IMR-90 (cell line): ENCODE results near the gene PDE4B. TPM values are rescaled to one million over a fixed set of nuclear protein-coding genes. Genes with fewer than 3 reads are reported as not detected.

Source experiments
- ATAC-seq: fragments of 200-7000 bp; cut with Tn5 transposase; 2 replicates; pipeline ENCODE4 v1.9.1; 2020; ENCODE audit warnings: low read depth, mild to moderate bottlenecking, moderate library complexity
- BruUV-seq: library from RNA; stranded (reverse); fragments of 400-500 nt; replicated peaks from 2 replicates; lab custom pipeline; 2021; lab: Mats Ljungman, UMichigan
- CTCF ChIA-PET: fragments of 300-600 bp; formaldehyde crosslinking; extraction: SDS; loops from one replicate; lab custom pipeline; 2021; ENCODE audit warnings: antibody characterized with exemption; lab: Yijun Ruan, JAX
- POLR2A ChIA-PET: fragments of 300-600 bp; sonication (Branson Sonifier 250); formaldehyde crosslinking; loops from one replicate; lab custom pipeline; 2022; ENCODE audit warnings: antibody characterized with exemption; ENCODE audit not compliant: unreplicated experiment; lab: Charles Lee
- DNase-seq: peaks from one replicate; pipeline ENCODE4 v3.0.0; 2013
- H2AFZ ChIP-seq: replicated peaks from 2 replicates; pipeline ENCODE3; 2013; ENCODE audit warnings: low read length, mild to moderate bottlenecking; ENCODE audit not compliant: poor library complexity
- H2AK5ac ChIP-seq: 2 replicates; pipeline ENCODE4 v1.6.1; 2013; ENCODE audit warnings: low read depth, low read length, inconsistent platforms
- H2AK9ac ChIP-seq: replicated peaks from 2 replicates; pipeline ENCODE3; 2013; ENCODE audit warnings: mild to moderate bottlenecking, low read depth, low read length, moderate library complexity; ENCODE audit not compliant: poor library complexity
- H2BK120ac ChIP-seq: 2 replicates; pipeline ENCODE4 v1.6.1; 2013; ENCODE audit warnings: low read depth, low read length, inconsistent platforms
- H2BK15ac ChIP-seq: 3 replicates; pipeline ENCODE4 v1.6.1; 2013; ENCODE audit warnings: low read depth, low read length, inconsistent platforms
- H2BK20ac ChIP-seq: 2 replicates; pipeline ENCODE4 v1.6.1; 2013; ENCODE audit warnings: low read depth, mild to moderate bottlenecking, inconsistent platforms, low read length, moderate library complexity
- H2BK5ac ChIP-seq: 2 replicates; pipeline ENCODE4 v1.6.1; 2013; ENCODE audit warnings: mild to moderate bottlenecking, low read depth, low read length, inconsistent platforms; ENCODE audit not compliant: poor library complexity, severe bottlenecking
- H3K14ac ChIP-seq: replicated peaks from 2 replicates; pipeline ENCODE4 v1.6.1; 2013; ENCODE audit warnings: low read depth, low read length, inconsistent platforms
- H3K18ac ChIP-seq: 2 replicates; pipeline ENCODE4 v1.6.1; 2013; ENCODE audit warnings: low read depth, low read length, control low read depth
- H3K23ac ChIP-seq: 2 replicates; pipeline ENCODE4 v1.6.1; 2013; ENCODE audit warnings: low read depth, low read length, inconsistent platforms
- H3K27ac ChIP-seq: 2 replicates; pipeline ENCODE4 v1.5.1; 2013; ENCODE audit warnings: mild to moderate bottlenecking, control low read depth, low read length; ENCODE audit not compliant: insufficient read depth
- H3K27me3 ChIP-seq: 2 replicates; pipeline ENCODE4 v1.6.1; 2013; ENCODE audit warnings: low read length; ENCODE audit not compliant: control insufficient read depth, insufficient read depth
- H3K36me3 ChIP-seq: 2 replicates; pipeline ENCODE4 v1.6.1; 2013; ENCODE audit warnings: low read length, mixed read lengths; ENCODE audit not compliant: control insufficient read depth, insufficient read depth
- H3K4ac ChIP-seq: 2 replicates; pipeline ENCODE4 v1.6.1; 2013; ENCODE audit warnings: low read depth, low read length, inconsistent platforms
- H3K4me1 ChIP-seq: 2 replicates; pipeline ENCODE4 v1.6.1; 2013; ENCODE audit warnings: low read length, mixed read lengths; ENCODE audit not compliant: control insufficient read depth, insufficient read depth
- H3K4me2 ChIP-seq: 2 replicates; pipeline ENCODE4 v1.6.1; 2013; ENCODE audit warnings: low read depth, mild to moderate bottlenecking, control low read depth, low read length, moderate library complexity
- H3K4me3 ChIP-seq: 2 replicates; pipeline ENCODE4 v1.5.1; 2013; ENCODE audit warnings: low read depth, mild to moderate bottlenecking, control low read depth, low read length, moderate library complexity; ENCODE audit not compliant: insufficient read depth
- H3K56ac ChIP-seq: 2 replicates; pipeline ENCODE4 v1.6.1; 2013; ENCODE audit warnings: low read length, inconsistent platforms; ENCODE audit not compliant: insufficient read depth; ENCODE audit errors: extremely low read depth
- H3K79me1 ChIP-seq, 2 experiments: 2 replicates each; pipeline ENCODE4 v1.6.1; 2013; ENCODE audit warnings: low read length in 2 of 2, inconsistent platforms in 1 of 2, low read depth in 1 of 2
- H3K9ac ChIP-seq: 2 replicates; pipeline ENCODE4 v1.6.1; 2013; ENCODE audit warnings: low read depth, low read length, control low read depth
- H3K9me1 ChIP-seq: 2 replicates; pipeline ENCODE4 v1.6.1; 2013; ENCODE audit warnings: low read length, inconsistent platforms; ENCODE audit not compliant: insufficient read depth
- H3K9me3 ChIP-seq: 2 replicates; pipeline ENCODE4 v1.6.1; 2013; ENCODE audit warnings: low read length; ENCODE audit not compliant: control insufficient read depth, insufficient read depth
- H4K20me1 ChIP-seq: 2 replicates; pipeline ENCODE4 v1.6.1; 2013; ENCODE audit warnings: low read length, inconsistent platforms; ENCODE audit not compliant: insufficient read depth
- H4K5ac ChIP-seq: 2 replicates; pipeline ENCODE4 v1.6.1; 2013; ENCODE audit warnings: mild to moderate bottlenecking, low read depth, low read length, control low read depth
- H4K8ac ChIP-seq, 2 experiments: 2 replicates each; pipeline ENCODE4 v1.6.1; 2013; ENCODE audit warnings: low read depth in 2 of 2, low read length in 2 of 2, control low read depth in 1 of 2, inconsistent platforms in 1 of 2
- H4K91ac ChIP-seq: 2 replicates; pipeline ENCODE4 v1.6.1; 2013; ENCODE audit warnings: low read depth, low read length, inconsistent platforms; ENCODE audit not compliant: insufficient read depth
- BHLHE40 ChIP-seq: fragments of 150-350 bp; IDR thresholded peaks from 2 replicates; pipeline ENCODE4 v1.6.1; 2016; ENCODE audit warnings: mild to moderate bottlenecking, low read depth, low read length
- CEBPB ChIP-seq: IDR thresholded peaks from 2 replicates; pipeline ENCODE4 v1.6.1; 2012; ENCODE audit warnings: low read depth, low read length, improper control_type of control experiment
- CHD1 ChIP-seq: IDR thresholded peaks from 2 replicates; pipeline ENCODE4 v1.6.1; 2012; ENCODE audit warnings: low read depth, low read length, improper control_type of control experiment
- FOS ChIP-seq: fragments of 150-350 bp; IDR thresholded peaks from 2 replicates; pipeline ENCODE4 v1.6.1; 2016; ENCODE audit warnings: low read depth, low read length
- MAFK ChIP-seq: IDR thresholded peaks from 2 replicates; pipeline ENCODE4 v1.6.1; 2012; ENCODE audit warnings: low read depth, low read length, improper control_type of control experiment
- MAZ ChIP-seq: IDR thresholded peaks from 2 replicates; pipeline ENCODE4 v1.6.1; 2012; ENCODE audit warnings: low read depth, mild to moderate bottlenecking, low read length, improper control_type of control experiment, moderate library complexity, borderline replicate concordance
- MXI1 ChIP-seq: IDR thresholded peaks from 2 replicates; pipeline ENCODE4 v1.6.1; 2012; ENCODE audit warnings: low read depth, mild to moderate bottlenecking, low read length, moderate library complexity, borderline replicate concordance
- NFE2L2 ChIP-seq: fragments of 150-350 bp; IDR thresholded peaks from 2 replicates; pipeline ENCODE4 v1.6.1; 2016; ENCODE audit warnings: low read depth, mild to moderate bottlenecking, low read length
- POLR2A ChIP-seq: IDR thresholded peaks from 2 replicates; pipeline ENCODE4 v1.6.1; 2012; ENCODE audit warnings: mild to moderate bottlenecking, low read depth, low read length
- RCOR1 ChIP-seq: IDR thresholded peaks from 2 replicates; pipeline ENCODE4 v1.6.1; 2012; ENCODE audit warnings: mild to moderate bottlenecking, low read length, improper control_type of control experiment; ENCODE audit not compliant: insufficient replicate concordance
- RFX5 ChIP-seq: IDR thresholded peaks from 2 replicates; pipeline ENCODE4 v1.8.0; 2012; ENCODE audit warnings: low read depth, mild to moderate bottlenecking, low read length, moderate library complexity
- SMC3 ChIP-seq: fragments of 150-350 bp; IDR thresholded peaks from 2 replicates; pipeline ENCODE4 v1.6.1; 2016; ENCODE audit warnings: low read depth, mild to moderate bottlenecking, antibody characterized with exemption, low read length, moderate library complexity
- WGBS, 2 experiments: methylation state at CpG; one replicate each; pipeline versions ENCODE4 v1.1.5 to v1.1.7; 2013; ENCODE audit warnings: missing lambda C conversion rate in 2 of 2; ENCODE audit not compliant: insufficient read length in 1 of 2; ENCODE audit errors: extremely low coverage in 2 of 2; 5-methylcytosine and 5-hydroxymethylcytosine counted together
- dilution Hi-C: fragments of 300-500 bp; cut with HindIII; formaldehyde crosslinking; loops from one replicate; pipeline ENCODE4 v1.14.3; 2018; ENCODE audit warnings: low sequenced_read_pairs; ENCODE audit not compliant: unreplicated experiment
- in situ Hi-C: fragments of 300-500 bp; cut with MboI; formaldehyde crosslinking; loops from 3 replicates; pipeline ENCODE4 v1.14.3; 2019; ENCODE audit warnings: low sequenced_read_pairs, inconsistent platforms, mixed read lengths
- intact Hi-C: fragments of 100-400 bp; cut with micrococcal nuclease; formaldehyde crosslinking; loops from 2 replicates; pipeline ENCODE4 v1.10.0; 2022
- polyA plus RNA-seq, 3 experiments: library from polyadenylated mRNA; depleted of rRNA; stranded (reverse); fragments of >200 nt; gene quantifications; 2 replicates each; pipeline ENCODE4 v1.2.3, GENCODE V29; 2012; ENCODE audit warnings: low replicate concordance in 1 of 3
- total RNA-seq: library from RNA; depleted of rRNA; stranded (reverse); fragments of >200 nt; gene quantifications from 2 replicates; pipeline ENCODE4 v1.2.3, GENCODE V29; 2012
- TF ChIP-seq, protein P1 (sequence below): fragments of 150-350 bp; IDR thresholded peaks from 2 replicates; pipeline ENCODE4 v1.6.1; 2017; ENCODE audit warnings: mild to moderate bottlenecking, antibody characterized with exemption, low read length, low read depth

PDE4B gene
- total and polyA plus RNA-seq, 2 of the 4 experiments (the other 2 are of a cell fraction), result 5.8 to 21.3 TPM

- H2BK5ac ChIP-seq, result no peak overlapping the region
- in situ Hi-C loops (loop anchor here (5.0 to 25.0 kb wide), 2 partner anchors 292 to 507 kb away; no protein-coding TSS in a partner anchor), dilution Hi-C loops (no loop called here), intact Hi-C loops (loop anchor here (5.0 to 10.0 kb wide), 4 partner anchors 122 to 1180 kb away; partner anchors contain the start of gene PDE4B)
- no peak overlapping the region for H3K4me2 ChIP-seq
- no peak overlapping the region for H2AK9ac ChIP-seq
- no peak overlapping the region for H3K4ac ChIP-seq
- H3K23ac ChIP-seq, result no peak overlapping the region
- no peak overlapping the region for H2BK120ac ChIP-seq
- H3K4me3 ChIP-seq, result no peak overlapping the region
- CTCF ChIA-PET, result no interaction called here
- no peak overlapping the region for H2BK20ac ChIP-seq
- ATAC-seq (no peak), DNase-seq (no peak)
- H3K27me3 ChIP-seq, result no peaks in the 10 kb centered on the region
- peak overlapping the region; percentile 8; the same call in 1 of the 3 replicates for H2BK15ac ChIP-seq
- H4K8ac ChIP-seq, result no peak overlapping the region
- POLR2A ChIA-PET, result no interaction called here
- H4K91ac ChIP-seq, result no peak overlapping the region
- peak overlapping the region; percentile 23; the same call in 1 of the 2 replicates for H2AK5ac ChIP-seq
- H3K4me1 ChIP-seq, result peaks cover 5% of the 10 kb centered on the region
- H4K20me1 ChIP-seq, result no peaks in the 10 kb centered on the region
- H2AFZ ChIP-seq, result peak overlapping the region; percentile 19
- no TSS peak for BruUV-seq
- TF ChIP-seq CHD1 (no peak), MAFK (no peak), CEBPB (no peak), MXI1 (no peak), BHLHE40 (no peak), RCOR1 (no peak), MAZ (no peak), NFE2L2 (no peak), RFX5 (no peak), FOS (no peak), SMC3 (no peak), POLR2A (no peak)
- TF ChIP-seq, protein P1, sequence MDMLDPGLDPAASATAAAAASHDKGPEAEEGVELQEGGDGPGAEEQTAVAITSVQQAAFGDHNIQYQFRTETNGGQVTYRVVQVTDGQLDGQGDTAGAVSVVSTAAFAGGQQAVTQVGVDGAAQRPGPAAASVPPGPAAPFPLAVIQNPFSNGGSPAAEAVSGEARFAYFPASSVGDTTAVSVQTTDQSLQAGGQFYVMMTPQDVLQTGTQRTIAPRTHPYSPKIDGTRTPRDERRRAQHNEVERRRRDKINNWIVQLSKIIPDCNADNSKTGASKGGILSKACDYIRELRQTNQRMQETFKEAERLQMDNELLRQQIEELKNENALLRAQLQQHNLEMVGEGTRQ, result no peak
- H3K56ac ChIP-seq, result no peak overlapping the region
- WGBS, 2 experiments, result no CpG with 5 or more reads among the region's 3 CpGs
- no peaks in the 10 kb centered on the region for H3K9me3 ChIP-seq
- no peak overlapping the region for H3K18ac ChIP-seq
- no peak overlapping the region for H3K14ac ChIP-seq
- no peak overlapping the region for H3K9ac ChIP-seq
- H3K27ac ChIP-seq, result no peak overlapping the region
- H3K36me3 ChIP-seq, result no peaks in the 10 kb centered on the region
- H3K9me1 ChIP-seq, result peaks cover 5% of the 10 kb centered on the region; the same call in 1 of the 2 replicates
- H3K79me1 ChIP-seq, result no peaks in the 10 kb centered on the region
- H4K5ac ChIP-seq, result no peak overlapping the region
Observed at GRCh38 chr1:66244429-66244828, 451.7 kb downstream of the PDE4B start.
